Medulla oblongata (tissue), 1 donor: ENCODE results near the gene SCP2.

Experiments used
- DNase-seq: peaks from one replicate; pipeline ENCODE4 v3.0.0-alpha.2; 2015; ENCODE audit errors: extremely low spot score

SCP2 gene

DNA sequence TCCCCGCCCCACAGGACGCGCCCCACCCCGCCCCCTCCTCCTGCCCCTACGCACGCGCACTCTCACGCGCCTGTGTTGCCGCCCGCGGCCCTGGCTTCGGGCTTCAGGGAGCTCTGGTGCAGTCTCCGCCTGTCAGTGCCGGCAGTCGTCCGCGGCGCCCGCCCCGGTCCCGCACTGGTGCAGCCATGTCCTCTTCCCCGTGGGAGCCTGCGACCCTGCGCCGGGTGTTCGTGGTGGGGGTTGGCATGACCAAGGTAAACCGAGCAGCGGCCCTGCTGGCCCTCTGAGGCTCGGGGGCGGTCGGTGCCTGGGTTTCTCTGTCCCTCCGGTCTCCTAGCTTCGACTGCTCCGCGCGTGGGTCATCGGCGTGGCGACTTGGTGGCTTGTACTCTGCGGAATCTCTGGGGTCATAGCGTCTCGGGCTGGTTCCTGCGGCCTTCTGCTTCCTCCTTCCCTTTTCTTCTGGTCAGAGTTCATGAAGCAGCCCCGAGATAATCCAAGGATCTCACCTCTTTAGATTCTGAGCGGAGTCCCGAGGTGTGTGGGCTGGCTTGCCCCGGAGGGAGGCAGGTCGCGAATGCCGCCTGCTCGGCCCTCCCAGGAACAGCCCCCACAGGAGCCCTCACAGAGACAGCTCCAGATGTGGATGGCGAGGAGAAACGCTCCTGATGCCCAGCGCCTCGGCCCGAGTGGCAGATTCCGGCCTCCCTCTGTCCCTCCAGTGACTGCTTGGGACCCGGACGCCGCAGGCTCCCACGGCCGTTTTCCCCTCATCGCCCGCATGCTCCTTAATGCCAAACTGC is at the start of gene SCP2:
TSS of gene SCP2 (plus strand) at position 65 of the 803 bp plus-strand sequence. CDS start at position 186, 121 bp downstream.
- peak; percentile 84 for DNase-seq

DNA sequence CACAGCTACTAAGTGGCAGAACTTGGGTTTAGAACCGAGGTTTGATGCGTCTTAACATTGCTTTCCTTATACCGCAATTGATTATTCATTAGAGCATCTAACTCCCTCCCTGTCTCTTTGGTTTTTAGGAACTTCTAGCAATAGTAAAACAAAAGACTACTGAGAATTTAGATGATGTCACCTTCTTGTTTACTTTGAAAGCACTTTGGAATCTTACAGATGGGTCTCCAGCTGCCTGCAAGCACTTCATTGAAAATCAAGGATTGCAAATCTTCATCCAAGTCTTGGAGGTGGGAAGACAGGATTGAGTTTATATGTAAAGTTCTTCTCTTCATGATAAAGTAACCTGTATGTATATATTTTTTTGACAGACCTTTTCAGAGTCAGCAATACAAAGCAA is 49.5 kb upstream of the SCP2 start:
- DNase-seq: no peak

- no peak for DNase-seq
Measured at GRCh38 chr1:52880206-52880605, 46.9 kb upstream of the SCP2 start.

GRCh38 chr1:52887483-52887882 is 39.6 kb upstream of the SCP2 start:
- no peak for DNase-seq

- no peak for DNase-seq
Measured at GRCh38 chr1:52892424-52893215, 34.5 kb upstream of the SCP2 start.

GRCh38 chr1:52899445-52899894 is 27.6 kb upstream of the SCP2 start:
- DNase-seq: no peak

DNA sequence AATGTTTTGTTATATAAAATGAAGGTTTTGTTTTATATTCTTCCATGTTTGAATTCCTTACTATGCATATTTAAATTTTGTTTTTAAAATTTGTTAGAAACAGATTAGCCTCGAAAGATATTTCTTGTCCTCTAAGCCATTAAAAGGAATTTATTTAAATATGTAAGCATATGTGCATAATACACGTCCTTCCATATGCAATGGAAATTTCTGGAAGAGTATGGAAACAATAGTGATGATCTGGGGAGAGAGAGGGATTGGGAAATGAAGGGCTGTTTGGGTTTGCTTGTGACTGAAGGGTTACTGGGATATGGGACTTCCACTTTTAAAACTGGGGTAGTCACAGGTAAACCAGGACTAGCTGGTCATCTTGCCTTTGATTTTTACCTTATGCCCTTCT is 26.7 kb upstream of the SCP2 start:
- no peak for DNase-seq

DNA sequence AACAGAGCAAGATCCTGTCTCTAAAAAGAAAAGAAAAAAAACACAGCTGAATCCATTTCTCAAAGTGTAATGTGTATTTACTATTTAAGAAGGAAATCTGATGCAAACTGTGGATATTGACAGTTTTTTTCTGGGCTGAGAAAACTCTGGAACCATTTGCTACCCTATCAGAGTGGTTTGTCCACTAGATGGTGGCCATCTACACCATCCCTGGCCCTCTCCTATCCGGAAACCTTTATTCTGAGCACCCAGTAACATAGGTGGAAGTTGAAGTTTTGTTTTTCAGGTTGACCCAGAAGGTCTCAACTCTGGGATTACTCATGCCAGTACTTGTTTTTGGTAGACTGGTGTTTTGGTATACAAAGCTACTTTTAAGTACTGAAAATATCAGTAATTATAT is 25.7 kb upstream of the SCP2 start:
- no peak for DNase-seq

DNA sequence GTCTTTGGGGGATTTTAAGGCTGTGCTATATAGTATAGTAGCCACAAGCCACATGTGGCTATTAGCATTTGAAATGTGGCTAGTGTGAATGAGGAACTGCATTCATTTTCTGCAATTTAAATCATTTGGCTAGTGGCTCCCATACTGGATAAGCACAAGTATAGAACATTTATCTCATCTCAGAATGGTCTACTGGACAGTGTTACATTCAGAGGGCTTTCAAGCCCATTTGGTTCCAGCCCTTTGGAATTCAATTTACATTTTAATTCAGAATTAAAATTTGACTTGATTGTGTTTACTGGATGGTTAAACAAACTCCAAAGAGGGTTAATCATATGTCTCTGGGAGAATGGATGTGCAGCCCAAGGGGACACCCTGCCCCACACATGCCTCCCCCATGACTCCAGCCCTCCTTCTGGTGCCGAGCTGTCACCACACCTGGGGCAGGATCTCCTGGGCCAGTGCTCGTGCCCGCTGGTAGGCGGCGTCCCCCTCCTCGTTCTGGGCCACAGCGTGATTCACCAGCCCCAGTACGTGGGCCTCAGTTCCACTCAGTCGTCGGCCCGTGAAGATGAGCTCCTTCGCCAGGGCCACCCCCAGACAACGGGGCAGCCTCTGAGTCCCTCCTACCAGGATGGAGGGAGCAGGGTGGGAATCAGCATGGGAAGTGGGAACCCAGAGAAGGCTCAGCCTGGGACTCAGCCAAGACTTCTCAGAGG is 22.7 kb upstream of the SCP2 start:
- DNase-seq: no peak

GRCh38 chr1:52904927-52905698 is 22.0 kb upstream of the SCP2 start:
- DNase-seq: no peak

DNA sequence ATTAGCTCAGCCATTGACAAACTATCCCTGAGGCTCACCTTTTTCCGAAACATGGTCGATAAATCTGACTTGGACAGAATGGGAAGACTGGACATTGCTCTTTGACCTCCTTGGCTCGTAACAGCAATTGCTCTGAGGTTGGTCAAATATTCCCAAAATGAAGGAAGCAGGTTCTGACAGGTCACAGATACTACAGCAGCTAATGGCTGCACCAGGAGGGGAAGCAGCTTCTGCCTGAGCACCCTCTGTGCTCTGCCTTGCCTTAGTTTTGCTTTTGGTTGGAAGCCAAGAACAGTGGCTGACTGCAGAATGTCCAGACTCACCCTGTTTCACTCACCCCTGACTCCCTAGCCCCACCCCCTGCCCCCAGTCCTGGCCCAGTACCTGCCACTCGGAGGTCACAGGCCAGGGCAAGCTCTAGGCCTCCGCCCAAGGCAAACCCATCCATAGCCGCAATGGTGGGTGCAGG is 20.9 kb upstream of the SCP2 start:
- DNase-seq: no peak

DNA sequence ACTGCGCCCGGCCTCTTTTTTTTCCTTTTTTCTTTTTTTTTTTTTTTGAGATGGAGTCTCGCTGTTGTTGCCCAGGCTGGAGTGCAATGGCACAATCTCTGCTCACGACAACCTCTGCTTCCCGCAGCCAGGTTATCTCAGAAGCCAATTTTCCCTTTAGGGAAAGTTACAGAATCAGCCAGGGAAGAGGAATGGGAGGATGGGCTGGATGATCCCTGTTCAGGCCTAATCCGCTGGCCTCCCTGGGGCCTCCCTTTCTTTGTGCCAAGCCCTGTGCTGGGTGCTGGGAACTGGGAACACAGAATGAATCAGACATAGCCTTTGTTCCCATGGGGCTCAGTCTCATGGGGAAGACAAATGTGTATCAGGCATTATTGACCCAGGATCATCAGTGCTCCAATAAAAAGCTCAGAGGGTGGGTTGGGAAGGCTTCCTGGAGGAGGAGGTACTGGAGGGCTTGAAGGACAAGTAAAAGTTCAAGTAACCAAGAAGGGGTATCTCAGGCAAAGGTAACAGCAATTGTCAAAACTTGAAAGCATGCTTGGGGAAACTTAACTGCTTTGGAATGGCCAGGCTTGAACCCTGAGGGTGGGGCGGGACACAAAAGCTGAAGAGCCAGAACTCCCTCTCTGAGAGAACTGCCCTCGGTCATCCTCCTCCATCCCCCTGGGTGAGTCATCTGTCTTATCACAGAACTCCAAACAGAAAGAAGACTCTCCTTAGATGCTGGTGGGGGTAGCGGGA is 19.8 kb upstream of the SCP2 start:
- no peak for DNase-seq

GRCh38 chr1:52907812-52908153 is 19.3 kb upstream of the SCP2 start:
- no peak for DNase-seq

GRCh38 chr1:52911541-52911940 is 15.5 kb upstream of the SCP2 start:
- no peak for DNase-seq

DNA sequence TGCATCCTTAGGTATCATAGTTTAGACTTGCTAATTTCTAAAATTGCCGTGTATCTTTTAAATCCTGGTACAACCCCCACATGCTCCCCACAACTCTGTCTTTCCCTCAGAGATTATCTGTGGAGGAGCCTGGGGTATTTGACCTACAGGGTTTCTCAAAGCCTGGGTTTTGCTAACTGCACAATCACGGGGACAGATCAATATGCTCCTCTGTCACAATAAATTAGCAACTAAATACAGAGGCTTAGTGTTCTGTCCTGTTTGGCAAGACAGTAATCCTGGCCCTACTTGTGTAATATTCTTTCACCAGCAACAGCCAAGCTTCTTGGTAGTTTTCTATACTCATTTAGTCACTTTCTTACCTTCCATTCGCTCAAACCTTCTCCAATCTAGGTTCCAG is 14.1 kb upstream of the SCP2 start:
- no peak for DNase-seq

DNA sequence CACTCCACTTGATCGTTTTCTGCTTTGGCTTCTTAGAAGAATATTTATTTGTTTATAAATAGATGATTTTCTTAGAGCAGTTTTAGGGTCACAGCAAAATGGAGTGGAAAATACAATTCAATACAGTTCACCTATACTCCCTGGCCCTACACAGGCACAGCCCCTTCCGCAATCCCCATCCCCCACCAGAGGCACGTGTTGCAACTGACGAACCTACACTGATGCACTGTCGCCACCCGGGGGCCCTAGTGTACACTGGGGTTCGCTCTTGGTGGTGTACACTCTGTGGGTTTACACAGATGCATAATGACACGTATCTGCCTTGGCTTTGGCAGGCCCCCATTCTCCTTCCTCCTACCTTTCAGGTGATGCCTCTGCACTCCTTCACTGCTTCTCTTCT is 13.5 kb upstream of the SCP2 start:
- DNase-seq: no peak

- no peak for DNase-seq
Measured at GRCh38 chr1:52914463-52914862, 12.6 kb upstream of the SCP2 start.

DNA sequence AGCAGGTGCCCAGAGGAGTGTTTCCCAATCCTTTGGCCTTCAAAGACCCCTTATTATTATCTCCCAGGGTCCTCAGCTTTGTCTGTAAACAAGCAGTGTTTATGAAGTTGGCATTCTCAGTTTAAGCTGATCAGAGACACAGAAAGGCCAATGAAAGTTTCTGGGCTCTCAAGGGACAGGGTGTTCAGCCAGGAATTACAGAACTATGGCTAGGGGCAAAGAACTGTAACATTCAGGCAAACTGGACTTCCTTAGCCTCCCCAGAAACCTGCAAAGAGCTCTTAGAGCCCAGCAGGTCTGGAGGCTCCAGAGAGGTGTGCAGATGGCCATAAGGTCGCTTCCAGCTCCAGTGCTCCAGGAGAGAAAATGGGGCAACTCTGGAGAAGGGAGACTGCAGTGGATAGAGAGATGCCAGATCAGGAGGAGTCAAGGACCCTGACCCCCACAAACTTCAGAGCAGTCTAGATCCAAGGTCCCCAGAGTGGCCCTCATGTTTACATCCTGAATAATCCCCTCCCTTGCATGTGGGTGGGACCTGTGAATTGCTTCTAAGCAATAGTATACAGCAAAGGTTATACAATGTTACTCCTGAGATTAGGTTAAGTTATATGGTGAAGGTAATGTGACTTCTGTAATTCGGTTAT is 11.7 kb upstream of the SCP2 start:
- DNase-seq: no peak

- DNase-seq: no peak
Measured at GRCh38 chr1:52915855-52916220, 11.2 kb upstream of the SCP2 start.

DNA sequence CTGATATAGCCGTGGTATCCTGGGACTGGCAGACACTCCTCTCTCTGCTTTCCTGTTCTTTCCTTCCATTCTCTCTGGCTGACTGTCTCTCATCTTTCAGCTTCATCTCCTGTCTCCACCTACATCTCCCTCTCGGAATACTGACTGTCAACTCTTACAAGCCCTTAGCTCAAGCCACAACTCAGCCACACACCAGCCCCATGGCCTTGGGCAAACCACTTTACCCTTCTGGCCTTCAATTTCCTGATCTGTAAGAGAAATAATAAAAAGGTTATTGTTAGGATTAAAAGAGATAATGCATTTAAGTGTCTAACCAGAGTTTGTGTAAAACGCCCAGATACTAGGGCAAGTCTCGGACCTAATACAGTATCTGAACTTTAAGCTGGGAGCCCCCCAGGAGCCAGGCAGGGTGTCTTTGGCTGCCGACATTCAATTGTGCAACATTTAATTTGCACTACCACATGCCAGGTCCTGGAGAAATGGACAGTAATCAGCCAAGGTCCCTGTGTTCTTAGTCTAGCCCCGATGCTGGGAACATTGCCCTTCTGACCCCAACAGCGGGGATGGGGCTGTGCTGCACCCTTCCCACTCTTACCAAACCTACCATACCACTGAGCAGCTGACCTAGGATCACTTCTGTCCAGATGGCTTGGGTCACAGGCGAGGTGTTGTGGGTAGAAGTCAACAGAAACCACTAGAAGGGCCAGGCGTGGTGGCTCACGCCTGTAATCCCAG is 10.7 kb upstream of the SCP2 start:
- no peak for DNase-seq
